IPS-18a (cell line): Measurements from ENCODE around the gene XXYLT1.

Experiments used
- H3K27ac ChIP-seq: one replicate; pipeline ENCODE4 v1.5.1; 2013; ENCODE audit warnings: low read length
- H3K27me3 ChIP-seq: one replicate; pipeline ENCODE4 v1.6.1; 2013; ENCODE audit warnings: mild to moderate bottlenecking, low read length; ENCODE audit not compliant: control insufficient read depth, insufficient read depth
- H3K36me3 ChIP-seq: one replicate; pipeline ENCODE4 v1.6.1; 2013; ENCODE audit warnings: low read depth, low read length; ENCODE audit not compliant: control insufficient read depth
- H3K4me1 ChIP-seq: one replicate; pipeline ENCODE4 v1.6.1; 2013; ENCODE audit warnings: low read depth, low read length; ENCODE audit not compliant: control insufficient read depth
- H3K4me3 ChIP-seq: one replicate; pipeline ENCODE4 v1.5.1; 2013; ENCODE audit warnings: low read length
- H3K9ac ChIP-seq: one replicate; pipeline ENCODE4 v1.6.1; 2013; ENCODE audit warnings: mild to moderate bottlenecking, low read length, moderate library complexity
- H3K9me3 ChIP-seq: one replicate; pipeline ENCODE4 v1.6.1; 2013; ENCODE audit warnings: low read depth, low read length; ENCODE audit not compliant: control insufficient read depth

The XXYLT1 gene

DNA sequence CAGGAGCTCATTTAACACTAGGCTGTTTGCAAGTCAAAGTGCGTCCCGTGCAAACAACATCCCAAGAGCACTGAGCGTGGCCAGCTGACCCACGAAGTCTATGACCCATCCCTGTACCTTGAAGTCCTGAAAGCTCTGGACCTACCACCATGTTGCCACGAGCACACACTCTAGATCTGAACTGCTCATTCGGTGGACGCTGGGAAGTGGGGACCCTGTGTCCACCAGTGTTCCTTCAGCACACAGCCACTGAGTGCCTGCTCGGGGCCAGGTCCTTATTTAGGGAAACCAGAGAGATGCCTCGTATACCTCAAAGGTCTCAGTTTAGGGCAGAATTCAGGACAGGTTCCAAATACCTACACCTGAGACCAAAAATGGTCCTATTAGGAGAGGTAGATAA lies 236.9 kb downstream of the XXYLT1 start:
- H3K4me1 ChIP-seq = peaks cover 13% of the 10 kb centered on the region
- no peak overlapping the region for H3K4me3 ChIP-seq
- H3K27ac ChIP-seq = no peak overlapping the region
- no peaks in the 10 kb centered on the region for H3K9me3 ChIP-seq
- peaks cover 6% of the 10 kb centered on the region for H3K27me3 ChIP-seq
- H3K9ac ChIP-seq = no peak overlapping the region
- H3K36me3 ChIP-seq = no peaks in the 10 kb centered on the region

- Histone ChIP-seq H3K9me3 (no peaks in the 10 kb centered on the region), H3K4me1 (peaks cover 13% of the 10 kb centered on the region), H3K36me3 (no peaks in the 10 kb centered on the region), H3K27me3 (peaks cover 6% of the 10 kb centered on the region), H3K27ac (no peak overlapping the region), H3K4me3 (no peak overlapping the region), H3K9ac (no peak overlapping the region)
Observed at GRCh38 chr3:195033531-195034091, 237.3 kb downstream of the XXYLT1 start.

- Histone ChIP-seq H3K9ac (no peak overlapping the region), H3K9me3 (no peaks in the 10 kb centered on the region), H3K36me3 (no peaks in the 10 kb centered on the region), H3K27me3 (peaks cover 6% of the 10 kb centered on the region), H3K4me1 (peaks cover 13% of the 10 kb centered on the region), H3K4me3 (no peak overlapping the region), H3K27ac (no peak overlapping the region)
Observed at GRCh38 chr3:195032955-195033354, 238.0 kb downstream of the XXYLT1 start.

DNA sequence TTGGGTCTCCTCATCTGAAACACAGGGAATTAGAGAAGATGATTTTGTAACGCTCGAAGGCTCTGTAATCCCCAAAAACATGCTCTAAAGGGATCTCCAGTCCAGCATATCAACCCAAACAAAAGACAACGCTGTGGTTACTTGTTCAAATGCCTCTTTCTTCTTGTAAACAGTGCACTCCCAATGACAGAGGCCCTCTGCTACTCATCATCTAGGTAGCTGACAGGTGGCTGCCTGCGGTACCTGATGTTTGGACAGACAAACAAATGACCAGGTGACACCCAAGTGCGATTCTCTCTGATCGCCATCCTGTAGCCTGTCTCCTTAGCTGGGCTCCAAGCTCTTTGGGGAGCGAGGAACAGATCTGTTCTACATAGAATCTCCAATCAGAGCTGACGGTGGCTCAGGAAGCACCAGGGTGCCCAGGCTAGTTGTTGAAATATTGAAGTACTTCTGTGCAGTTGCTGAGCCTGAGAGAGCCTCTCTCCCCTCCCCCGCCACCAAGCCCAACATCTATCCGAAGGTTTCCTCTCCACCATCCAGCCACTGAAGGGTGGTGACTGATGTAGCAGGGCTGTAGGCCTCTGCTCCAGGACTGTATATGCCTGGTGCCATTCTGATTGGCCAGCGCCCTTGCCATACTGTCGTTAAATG lies 238.7 kb downstream of the XXYLT1 start:
- Histone ChIP-seq H3K4me3 (no peak overlapping the region), H3K27me3 (peaks cover 6% of the 10 kb centered on the region), H3K27ac (no peak overlapping the region), H3K9ac (no peak overlapping the region), H3K4me1 (peaks cover 13% of the 10 kb centered on the region), H3K9me3 (no peaks in the 10 kb centered on the region), H3K36me3 (no peaks in the 10 kb centered on the region)

- H3K27ac ChIP-seq = no peak overlapping the region
- no peaks in the 10 kb centered on the region for H3K36me3 ChIP-seq
- peaks cover 13% of the 10 kb centered on the region for H3K4me1 ChIP-seq
- no peak overlapping the region for H3K4me3 ChIP-seq
- H3K27me3 ChIP-seq = peaks cover 6% of the 10 kb centered on the region
- no peaks in the 10 kb centered on the region for H3K9me3 ChIP-seq
- no peak overlapping the region for H3K9ac ChIP-seq
Observed at GRCh38 chr3:195031574-195032003, 239.4 kb downstream of the XXYLT1 start.

DNA sequence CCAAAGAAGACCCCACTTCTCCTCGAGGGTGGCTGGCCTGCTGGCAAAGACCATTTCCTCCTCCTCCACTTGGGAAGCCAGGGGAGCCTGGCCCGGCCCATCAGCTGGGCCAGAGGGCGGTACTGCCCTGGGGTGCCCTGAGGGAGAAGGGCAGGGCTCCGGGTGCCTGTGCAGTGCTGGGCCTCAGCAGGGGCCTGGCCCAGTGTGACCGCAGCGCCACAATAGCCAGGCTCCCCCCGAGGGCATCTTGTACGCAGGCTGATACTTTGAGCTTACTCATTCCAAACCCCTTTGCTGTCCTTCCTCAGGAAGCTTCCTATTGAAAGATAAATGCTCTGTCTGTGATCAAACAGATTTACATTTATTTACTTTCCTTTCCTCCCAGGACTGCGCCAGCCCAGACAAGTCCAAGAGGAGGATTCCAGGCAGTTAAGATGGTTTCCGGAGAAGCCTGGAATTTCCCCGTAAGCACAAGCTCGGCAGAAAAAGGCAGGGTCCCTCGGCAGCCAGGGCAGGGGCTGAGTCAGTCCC lies 240.1 kb downstream of the XXYLT1 start:
- Histone ChIP-seq H3K4me1 (peaks cover 13% of the 10 kb centered on the region), H3K27ac (no peak overlapping the region), H3K36me3 (no peaks in the 10 kb centered on the region), H3K9ac (no peak overlapping the region), H3K9me3 (no peaks in the 10 kb centered on the region), H3K27me3 (peaks cover 6% of the 10 kb centered on the region), H3K4me3 (no peak overlapping the region)

GRCh38 chr3:195028877-195029606 lies 241.9 kb downstream of the XXYLT1 start:
- Histone ChIP-seq H3K4me1 (peaks cover 13% of the 10 kb centered on the region), H3K27me3 (peaks cover under 1% of the 10 kb centered on the region), H3K27ac (no peak overlapping the region), H3K9me3 (no peaks in the 10 kb centered on the region), H3K4me3 (no peak overlapping the region), H3K9ac (no peak overlapping the region), H3K36me3 (no peaks in the 10 kb centered on the region)

DNA sequence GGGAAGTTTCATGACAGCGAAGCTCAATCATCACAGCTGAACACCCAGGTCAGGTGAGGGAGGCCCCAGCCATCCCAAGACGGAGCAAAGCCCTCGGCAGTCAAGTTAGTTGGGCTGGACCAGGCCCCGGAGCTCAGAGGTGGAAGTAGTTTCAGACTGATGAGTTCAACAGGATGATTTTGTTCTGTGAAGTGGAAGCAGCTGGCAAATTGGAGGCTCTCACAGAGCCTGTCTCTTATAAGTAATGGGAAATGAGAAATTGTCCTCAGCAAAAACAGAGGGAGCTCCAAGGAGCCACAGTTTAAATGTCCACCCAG lies 245.1 kb downstream of the XXYLT1 start:
- Histone ChIP-seq H3K9me3 (no peaks in the 10 kb centered on the region), H3K9ac (no peak overlapping the region), H3K36me3 (no peaks in the 10 kb centered on the region), H3K27me3 (no peaks in the 10 kb centered on the region), H3K4me1 (no peaks in the 10 kb centered on the region), H3K27ac (no peak overlapping the region), H3K4me3 (no peak overlapping the region)

DNA sequence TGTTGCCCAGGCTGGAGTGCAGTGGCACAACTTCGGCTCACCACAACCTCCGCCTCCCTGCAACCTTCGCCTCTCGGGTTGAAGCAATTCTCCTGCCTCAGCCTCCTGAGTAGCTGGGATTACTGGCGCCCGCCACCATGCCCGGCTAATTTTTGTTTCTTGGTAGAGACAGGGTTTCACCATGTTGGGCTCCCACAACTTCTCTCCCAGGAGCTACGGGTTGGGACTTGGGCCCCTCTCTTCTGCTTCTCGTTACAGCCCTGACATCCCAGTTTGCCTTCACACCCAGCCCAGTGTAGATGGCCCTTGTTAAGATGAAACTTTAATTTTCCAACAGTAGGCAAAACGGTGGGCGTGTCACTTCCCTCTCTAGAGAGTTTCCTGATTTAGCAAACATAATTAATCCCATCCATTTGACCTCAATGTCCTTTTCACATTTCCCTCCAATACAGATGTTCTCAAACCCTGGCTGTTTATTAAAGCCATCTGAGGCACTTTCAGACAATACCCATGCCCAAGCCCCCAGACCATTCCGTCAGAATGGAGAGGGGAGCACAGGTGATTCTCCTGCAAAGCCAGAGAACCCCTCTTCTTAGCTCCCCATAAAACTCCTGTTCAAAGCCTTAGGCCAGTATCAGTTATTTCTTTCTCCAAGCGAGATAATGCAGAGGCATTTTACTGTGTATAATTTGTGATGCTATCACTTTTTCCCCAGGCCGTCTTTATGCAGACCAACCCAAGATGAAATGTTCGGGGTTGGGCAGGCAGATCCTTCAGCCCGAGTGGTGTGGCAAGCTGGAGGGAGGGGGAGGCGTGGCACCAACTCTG lies 245.7 kb downstream of the XXYLT1 start:
- Histone ChIP-seq H3K9ac (no peak overlapping the region), H3K4me1 (no peaks in the 10 kb centered on the region), H3K36me3 (no peaks in the 10 kb centered on the region), H3K27me3 (no peaks in the 10 kb centered on the region), H3K9me3 (no peaks in the 10 kb centered on the region), H3K4me3 (no peak overlapping the region), H3K27ac (no peak overlapping the region)

DNA sequence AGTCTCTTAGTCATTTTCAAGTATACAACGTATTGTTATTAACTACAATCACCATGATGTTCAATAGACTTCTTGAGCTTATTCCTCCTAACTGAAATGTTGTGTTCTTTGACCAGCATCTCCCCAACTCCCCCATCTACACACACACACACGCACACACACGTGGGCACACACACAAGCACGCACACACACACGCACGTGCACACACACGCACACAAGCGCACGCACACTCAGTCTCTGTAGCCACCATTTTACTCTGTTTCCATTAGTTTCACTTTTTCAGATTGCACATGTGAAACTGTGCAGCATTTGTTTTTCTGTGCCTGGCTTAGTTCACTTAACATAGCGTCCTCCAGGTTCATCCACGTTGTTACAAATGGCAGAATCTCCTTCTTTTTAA lies 247.0 kb downstream of the XXYLT1 start:
- Histone ChIP-seq H3K9me3 (no peaks in the 10 kb centered on the region), H3K27me3 (no peaks in the 10 kb centered on the region), H3K27ac (no peak overlapping the region), H3K36me3 (no peaks in the 10 kb centered on the region), H3K4me3 (no peak overlapping the region), H3K9ac (no peak overlapping the region), H3K4me1 (no peaks in the 10 kb centered on the region)

- H3K27ac ChIP-seq = no peak overlapping the region
- no peak overlapping the region for H3K4me3 ChIP-seq
- H3K9me3 ChIP-seq = no peaks in the 10 kb centered on the region
- H3K9ac ChIP-seq = no peak overlapping the region
- H3K36me3 ChIP-seq = no peaks in the 10 kb centered on the region
- H3K4me1 ChIP-seq = no peaks in the 10 kb centered on the region
- no peaks in the 10 kb centered on the region for H3K27me3 ChIP-seq
Observed at GRCh38 chr3:195023576-195023975, 247.4 kb downstream of the XXYLT1 start.
